ENCODE data around the gene SLC5A3. TPM values are rescaled to one million over a fixed set of nuclear protein-coding genes. Genes with fewer than 3 reads are reported as not detected.

SLC5A3 gene
- 10 to 100 TPM; 23.3 to 26.0 TPM for total RNA-seq

- H3K27ac Mint-ChIP-seq = peak within 1 kb of the TSS; percentile 71
- ChIA-PET POLR2A (interaction anchor here (1.1 to 6.7 kb wide), 12 partner anchors 9 to 149 kb away, joined by 3 to 111 read pairs (median 9); no protein-coding TSS in a partner anchor), CTCF (interaction anchor here (0.6 to 4.6 kb wide), 6 partner anchors 17 to 275 kb away, joined by 3 to 31 read pairs (median 6); no protein-coding TSS in a partner anchor)
- no peaks in the 10 kb centered on the region for H3K9me3 Mint-ChIP-seq
- no peaks in the 10 kb centered on the region for H3K27me3 Mint-ChIP-seq
- H3K4me3 Mint-ChIP-seq = peak within 1 kb of the TSS; percentile 85
- peaks cover 45% of the 10 kb centered on the region for H3K4me1 Mint-ChIP-seq
- peak; percentile 76 for DNase-seq
- peaks cover 34% of the 10 kb centered on the region for H3K36me3 Mint-ChIP-seq (ENCODE audit: low read depth)
Observed at GRCh38 chr21:34073032-34073748, at the start of gene SLC5A3, which contains the start of gene MRPS6. TSS of gene SLC5A3 (plus strand) at chr21:34073578. CDS start at chr21:34095199, 21,621 bp downstream. TSS of gene MRPS6 (plus strand) at chr21:34073578. CDS start at chr21:34073701, 123 bp downstream.

- Mint-ChIP-seq H3K4me3 (no peak overlapping the region), H3K9me3 (peaks cover 4% of the 10 kb centered on the region), H3K36me3 (ENCODE audit: low read depth) (peaks cover 11% of the 10 kb centered on the region), H3K27me3 (no peaks in the 10 kb centered on the region), H3K27ac (no peak overlapping the region), H3K4me1 (peaks cover 30% of the 10 kb centered on the region)
- DNase-seq = no peak
- CTCF ChIA-PET = interaction anchor here (1.5 to 2.9 kb wide), 3 partner anchors 9 to 100 kb away, joined by 3 to 10 read pairs (median 5); no protein-coding TSS in a partner anchor
- POLR2A ChIA-PET = interaction anchor here (0.6 to 3.8 kb wide), 6 partner anchors 11 to 75 kb away, joined by 3 to 22 read pairs (median 4); no protein-coding TSS in a partner anchor
Observed at GRCh38 chr21:34023691-34024373, 49.5 kb upstream of the SLC5A3 start.

GRCh38 chr21:34024374-34024693 is 49.0 kb upstream of the SLC5A3 start:
- no peaks in the 10 kb centered on the region for H3K27me3 Mint-ChIP-seq

GRCh38 chr21:34027721-34028461 is 45.5 kb upstream of the SLC5A3 start:
- POLR2A ChIA-PET = no interaction called here
- no peaks in the 10 kb centered on the region for H3K27me3 Mint-ChIP-seq
- CTCF ChIA-PET = no interaction called here
- H3K4me3 Mint-ChIP-seq = no peak overlapping the region
- H3K4me1 Mint-ChIP-seq = peaks cover 29% of the 10 kb centered on the region
- H3K27ac Mint-ChIP-seq = no peak overlapping the region
- peaks cover 5% of the 10 kb centered on the region for H3K9me3 Mint-ChIP-seq
- H3K36me3 Mint-ChIP-seq (ENCODE audit: low read depth) = peaks cover 4% of the 10 kb centered on the region
- no peak for DNase-seq

More at GRCh38 chr21:34024374-34024693, 49.0 kb upstream of the SLC5A3 start:
- no peak for DNase-seq
- H3K9me3 Mint-ChIP-seq = peaks cover 4% of the 10 kb centered on the region
- ChIA-PET CTCF (interaction anchor here (2.2 to 2.9 kb wide), 2 partner anchors 77 to 100 kb away, joined by 5 to 10 read pairs; no protein-coding TSS in a partner anchor), POLR2A (interaction anchor here (1.1 to 3.8 kb wide), 2 partner anchors 49 to 76 kb away, joined by 4 to 22 read pairs; no protein-coding TSS in a partner anchor)
- no peak overlapping the region for H3K4me3 Mint-ChIP-seq
- H3K27ac Mint-ChIP-seq = no peak overlapping the region
- peaks cover 11% of the 10 kb centered on the region for H3K36me3 Mint-ChIP-seq (ENCODE audit: low read depth)
- H3K4me1 Mint-ChIP-seq = peaks cover 27% of the 10 kb centered on the region

GRCh38 chr21:34029743-34030528 is 43.4 kb upstream of the SLC5A3 start:
- Mint-ChIP-seq H3K36me3 (ENCODE audit: low read depth) (peaks cover 4% of the 10 kb centered on the region), H3K27me3 (no peaks in the 10 kb centered on the region), H3K27ac (peak overlapping the region; percentile 71), H3K4me3 (peak overlapping the region; percentile 22), H3K9me3 (peaks cover 5% of the 10 kb centered on the region), H3K4me1 (peaks cover 32% of the 10 kb centered on the region)
- peak; percentile 63 for DNase-seq
- ChIA-PET CTCF (no interaction called here), POLR2A (interaction anchor here (0.7 kb wide), 1 partner anchor 97 kb away, joined by 3 read pairs; no protein-coding TSS in a partner anchor)

GRCh38 chr21:34031835-34032370 is 41.5 kb upstream of the SLC5A3 start:
- H3K4me1 Mint-ChIP-seq = peaks cover 32% of the 10 kb centered on the region
- DNase-seq = peak; percentile 23
- peaks cover 9% of the 10 kb centered on the region for H3K9me3 Mint-ChIP-seq
- H3K27ac Mint-ChIP-seq = peak overlapping the region; percentile 7
- POLR2A ChIA-PET = interaction anchor here (1.0 to 1.4 kb wide), 2 partner anchors 17 to 55 kb away, joined by 3 to 4 read pairs; no protein-coding TSS in a partner anchor
- CTCF ChIA-PET = no interaction called here
- peak overlapping the region; percentile 5 for H3K4me3 Mint-ChIP-seq
- H3K27me3 Mint-ChIP-seq = no peaks in the 10 kb centered on the region
- peaks cover 8% of the 10 kb centered on the region for H3K36me3 Mint-ChIP-seq (ENCODE audit: low read depth)

GRCh38 chr21:34034369-34035014 is 38.9 kb upstream of the SLC5A3 start:
- Mint-ChIP-seq H3K9me3 (peaks cover 9% of the 10 kb centered on the region), H3K27me3 (no peaks in the 10 kb centered on the region), H3K4me3 (no peak overlapping the region), H3K36me3 (ENCODE audit: low read depth) (peaks cover 8% of the 10 kb centered on the region), H3K4me1 (peaks cover 29% of the 10 kb centered on the region), H3K27ac (no peak overlapping the region)
- CTCF ChIA-PET = no interaction called here
- POLR2A ChIA-PET = no interaction called here
- DNase-seq = no peak

GRCh38 chr21:34035619-34036354 is 37.6 kb upstream of the SLC5A3 start:
- Mint-ChIP-seq H3K27ac (no peak overlapping the region), H3K27me3 (no peaks in the 10 kb centered on the region), H3K4me1 (peaks cover 20% of the 10 kb centered on the region), H3K4me3 (no peak overlapping the region), H3K9me3 (peaks cover 6% of the 10 kb centered on the region), H3K36me3 (ENCODE audit: low read depth) (peaks cover 8% of the 10 kb centered on the region)
- DNase-seq = no peak
- CTCF ChIA-PET = no interaction called here
- POLR2A ChIA-PET = no interaction called here

GRCh38 chr21:34037009-34037795 is 36.2 kb upstream of the SLC5A3 start:
- Mint-ChIP-seq H3K36me3 (ENCODE audit: low read depth) (peaks cover 4% of the 10 kb centered on the region), H3K9me3 (peaks cover 4% of the 10 kb centered on the region), H3K4me1 (peaks cover 10% of the 10 kb centered on the region), H3K27ac (no peak overlapping the region), H3K4me3 (no peak overlapping the region), H3K27me3 (peaks cover 3% of the 10 kb centered on the region)
- POLR2A ChIA-PET = no interaction called here
- CTCF ChIA-PET = no interaction called here
- no peak for DNase-seq

- H3K27me3 Mint-ChIP-seq = peaks cover 7% of the 10 kb centered on the region
- no peaks in the 10 kb centered on the region for H3K4me1 Mint-ChIP-seq
- CTCF ChIA-PET = no interaction called here
- no peak for DNase-seq
- H3K4me3 Mint-ChIP-seq = no peak overlapping the region
- peaks cover 7% of the 10 kb centered on the region for H3K9me3 Mint-ChIP-seq
- peaks cover 7% of the 10 kb centered on the region for H3K36me3 Mint-ChIP-seq (ENCODE audit: low read depth)
- POLR2A ChIA-PET = no interaction called here
- H3K27ac Mint-ChIP-seq = no peak overlapping the region
Observed at GRCh38 chr21:34039678-34040382, 33.5 kb upstream of the SLC5A3 start.

Data from activated CD4-positive, alpha-beta memory T cell treated with anti-CD3 and anti-CD28 coated beads, Interleukin-2, amount 10 ng/mL, durations not matched to agents 7 days and 5 days (primary cell).